HG02642 (cell line): ENCODE results near the gene KCNH8.
A peak's percentile ranks its signal among the peaks of the same experiment; 100 is the strongest.

Source experiments
- ATAC-seq: cut with Tn5 transposase; IDR thresholded peaks from one replicate; pipeline ENCODE4 v1.9.1; 2021; ENCODE audit warnings: mild to moderate bottlenecking; ENCODE audit not compliant: unreplicated experiment, poor library complexity

KCNH8 gene

GRCh38 chr3:19248143-19248542, 99.8 kb downstream of the KCNH8 start:
- ATAC-seq = peak; percentile 50

DNA sequence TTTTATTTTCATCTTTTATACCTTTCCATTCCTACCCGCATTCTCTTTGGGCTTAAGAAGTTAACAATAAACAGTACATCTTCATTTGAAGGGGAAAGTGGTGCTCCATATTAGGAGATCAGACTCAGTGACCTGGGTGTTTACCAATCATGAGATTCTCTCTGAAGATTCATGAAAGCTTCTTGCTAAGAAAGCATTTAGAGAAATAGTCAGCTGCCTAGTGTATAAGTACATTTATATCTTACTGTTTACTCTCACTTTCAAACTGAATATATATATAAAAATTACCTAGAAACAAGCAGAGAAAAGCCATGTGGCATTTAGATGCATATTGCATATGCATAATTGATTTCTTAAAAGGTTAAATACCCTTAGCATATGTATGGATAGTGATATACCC, 100.5 kb downstream of the KCNH8 start:
- ATAC-seq = no peak

- no peak for ATAC-seq
Observed at GRCh38 chr3:19250959-19251610, 102.8 kb downstream of the KCNH8 start.

- no peak for ATAC-seq
Observed at GRCh38 chr3:19254189-19254588, 105.9 kb downstream of the KCNH8 start.

DNA sequence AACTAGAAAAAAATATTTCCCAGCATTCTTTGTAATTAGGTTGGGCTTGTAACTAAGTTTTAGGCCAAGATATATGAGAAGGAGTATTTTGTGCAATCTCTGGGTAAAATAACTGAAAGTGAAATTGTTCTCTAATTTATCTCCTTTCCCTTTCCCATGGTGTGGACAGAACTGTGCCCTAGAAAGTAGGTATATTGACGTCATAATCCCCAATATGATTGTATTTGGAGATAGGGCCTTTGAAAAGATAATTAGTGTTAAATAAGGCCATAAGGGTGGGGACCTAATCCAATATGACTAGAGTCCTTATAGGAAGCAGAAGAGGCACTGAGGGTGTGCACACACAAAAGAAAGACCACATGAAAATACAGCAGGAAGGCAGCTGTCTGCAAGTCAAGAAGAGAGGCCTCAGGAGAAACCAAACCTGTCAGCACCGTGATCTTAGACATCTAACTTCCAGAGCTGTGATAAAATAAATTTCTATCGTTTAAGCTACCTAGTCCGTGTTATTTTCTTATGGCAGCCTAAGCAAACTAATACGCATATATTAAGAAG, 106.6 kb downstream of the KCNH8 start:
- ATAC-seq = no peak

DNA sequence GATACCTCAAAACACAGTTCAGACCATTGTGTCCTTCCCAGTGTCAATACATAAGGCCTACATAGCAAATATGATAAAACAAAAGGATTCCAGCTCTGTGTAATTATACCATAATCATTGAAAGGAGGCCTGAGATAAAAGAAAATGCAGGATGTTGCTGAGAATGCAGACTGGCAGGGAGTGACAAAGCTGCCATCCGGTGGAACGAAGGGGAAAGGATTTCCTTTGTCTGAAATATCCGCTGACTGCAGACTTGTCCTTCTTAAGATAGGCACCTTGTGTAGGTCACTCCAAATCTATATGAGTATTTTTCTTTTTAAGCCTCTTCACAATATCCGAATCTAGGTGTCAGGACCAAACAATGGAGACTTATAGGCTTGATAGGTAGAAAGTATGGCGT, 108.0 kb downstream of the KCNH8 start:
- no peak for ATAC-seq

DNA sequence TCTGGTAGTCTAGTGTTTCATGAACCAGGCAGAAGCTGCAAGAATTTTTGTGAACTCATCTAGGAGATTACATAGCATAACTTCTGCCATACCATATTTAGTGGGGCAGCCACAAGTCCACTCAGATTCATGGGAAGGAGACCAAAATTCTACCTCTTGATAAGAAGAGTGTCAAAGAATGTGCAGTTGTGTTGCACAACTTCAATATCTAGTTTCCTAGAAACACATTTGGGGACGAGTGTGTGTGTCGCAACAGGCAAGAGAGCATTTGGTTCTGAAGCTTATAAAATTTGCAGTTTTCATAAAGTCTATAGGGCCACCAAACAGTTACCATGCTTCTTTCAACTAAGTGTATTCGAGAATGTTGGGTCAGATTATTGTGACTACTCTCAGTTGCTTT, 115.3 kb downstream of the KCNH8 start:
- ATAC-seq = no peak

DNA sequence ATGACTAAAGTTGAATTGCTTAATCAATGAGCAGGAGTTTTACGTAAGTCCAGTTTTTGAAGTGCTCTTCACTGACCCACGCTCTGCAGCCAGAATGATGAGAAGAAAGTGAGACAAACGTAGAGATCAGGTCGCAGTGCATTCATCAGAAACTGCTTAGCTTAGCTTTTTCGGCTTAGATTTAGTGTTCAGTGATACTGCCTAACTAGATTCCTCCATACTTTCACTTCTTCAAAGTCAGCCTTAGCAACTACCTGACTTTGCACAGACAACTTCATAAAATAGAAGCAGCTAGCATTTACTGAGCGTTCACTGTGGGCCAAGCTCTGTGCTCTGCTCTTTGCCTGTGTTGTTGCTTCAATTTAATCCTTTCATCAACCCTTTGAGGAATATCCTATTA, 116.1 kb downstream of the KCNH8 start:
- ATAC-seq = no peak

GRCh38 chr3:19267040-19267439, 118.7 kb downstream of the KCNH8 start:
- no peak for ATAC-seq

GRCh38 chr3:19270481-19270880, 122.2 kb downstream of the KCNH8 start:
- ATAC-seq = no peak

GRCh38 chr3:19272296-19272695, 124.0 kb downstream of the KCNH8 start:
- ATAC-seq = no peak

- no peak for ATAC-seq
Observed at GRCh38 chr3:19273091-19273490, 124.8 kb downstream of the KCNH8 start.

DNA sequence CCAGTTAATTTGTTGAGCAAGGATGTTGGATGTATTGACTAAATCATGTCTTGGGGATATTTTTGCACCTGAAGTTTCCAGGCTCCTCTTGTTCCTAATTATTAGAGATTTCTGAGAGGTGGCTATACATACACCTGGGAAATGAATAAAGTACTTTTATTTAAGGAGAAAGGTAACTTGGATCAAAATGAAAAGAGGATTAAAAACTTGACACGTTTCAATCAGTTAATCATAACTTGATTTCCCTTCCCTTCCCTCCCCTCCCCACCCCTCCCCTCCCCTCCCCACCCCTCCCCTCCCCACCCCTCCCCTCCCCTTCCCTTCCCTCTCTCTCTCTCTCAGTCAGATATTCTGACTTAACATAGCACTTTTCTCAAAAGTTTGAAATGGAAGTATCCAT, 126.3 kb downstream of the KCNH8 start:
- no peak for ATAC-seq

DNA sequence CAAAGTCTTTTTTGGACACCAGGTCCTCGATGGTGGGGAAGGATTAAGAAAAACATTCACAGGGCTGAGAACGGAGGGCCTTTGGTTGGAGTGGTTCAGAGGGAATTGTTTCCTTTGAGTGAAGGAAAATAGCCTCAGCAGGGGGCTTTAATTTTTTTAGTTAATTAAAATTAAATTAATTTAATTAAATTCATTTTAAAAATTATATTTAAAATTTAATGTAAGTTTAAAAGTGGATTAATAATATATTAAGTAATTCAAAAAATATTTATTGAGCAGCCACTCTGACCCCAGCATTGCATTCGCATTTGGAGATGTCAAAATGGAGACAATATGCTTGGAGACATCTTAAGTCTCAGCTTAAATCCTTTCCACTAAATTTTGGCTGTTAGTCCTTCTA, 136.7 kb downstream of the KCNH8 start:
- no peak for ATAC-seq

- no peak for ATAC-seq
Observed at GRCh38 chr3:19293295-19293694, 145.0 kb downstream of the KCNH8 start.

- no peak for ATAC-seq
Observed at GRCh38 chr3:19295208-19295607, 146.9 kb downstream of the KCNH8 start.

GRCh38 chr3:19331931-19332330, 183.6 kb downstream of the KCNH8 start:
- ATAC-seq = no peak

- ATAC-seq = no peak
Observed at GRCh38 chr3:19334120-19334519, 185.8 kb downstream of the KCNH8 start.

- no peak for ATAC-seq
Observed at GRCh38 chr3:19338769-19339168, 190.5 kb downstream of the KCNH8 start.

DNA sequence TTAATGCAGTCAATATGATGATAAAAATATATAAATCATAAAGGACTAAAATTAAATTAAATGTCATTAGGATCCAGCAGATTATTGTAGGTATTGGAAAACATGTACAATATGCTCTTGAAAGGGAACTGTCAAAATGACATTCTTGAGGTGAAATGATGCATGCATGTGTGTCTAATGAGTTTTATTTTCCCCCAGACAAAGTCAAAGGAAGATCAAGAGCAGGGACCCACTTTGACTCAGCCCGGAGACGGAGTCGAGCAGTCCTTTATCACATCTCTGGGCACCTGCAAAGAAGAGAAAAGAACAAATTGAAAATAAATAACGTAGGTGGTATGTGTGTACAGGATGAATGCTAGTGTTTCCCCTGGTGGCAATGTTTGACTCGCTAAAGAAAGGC, 194.1 kb downstream of the KCNH8 start:
- ATAC-seq = no peak

DNA sequence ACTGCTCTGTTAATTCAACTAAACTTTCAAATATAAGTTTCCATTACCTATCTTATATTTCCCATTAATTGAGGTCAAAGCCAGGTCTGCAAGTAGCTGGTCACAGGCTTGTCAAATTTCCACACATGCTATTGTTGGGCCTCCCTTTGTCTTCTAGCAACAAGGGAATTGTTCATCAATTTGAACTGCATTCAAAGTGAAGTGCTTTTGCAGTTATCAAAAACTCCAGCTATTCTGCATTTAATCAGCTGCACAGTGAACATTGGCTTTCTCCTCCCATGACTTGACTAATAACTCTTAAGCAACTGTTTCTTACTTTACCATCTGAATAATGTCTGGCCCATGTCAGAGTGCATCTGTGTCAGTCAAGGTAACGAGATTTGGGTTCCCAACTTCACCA, 198.4 kb downstream of the KCNH8 start:
- no peak for ATAC-seq

DNA sequence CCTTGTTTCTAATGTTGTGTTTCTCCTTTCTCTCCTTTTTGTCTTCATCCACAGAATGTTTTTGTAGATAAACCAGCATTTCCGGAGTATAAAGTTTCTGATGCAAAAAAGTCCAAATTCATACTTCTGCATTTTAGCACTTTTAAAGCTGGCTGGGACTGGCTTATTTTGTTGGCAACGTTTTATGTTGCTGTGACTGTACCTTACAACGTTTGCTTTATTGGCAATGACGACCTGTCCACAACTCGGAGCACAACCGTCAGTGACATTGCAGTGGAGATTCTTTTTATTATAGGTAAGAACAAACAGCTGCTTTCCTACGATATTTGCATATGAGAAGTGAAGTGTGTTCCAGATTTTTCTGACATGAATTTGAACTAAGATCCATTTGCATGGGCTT, 199.4 kb downstream of the KCNH8 start:
- ATAC-seq = no peak

DNA sequence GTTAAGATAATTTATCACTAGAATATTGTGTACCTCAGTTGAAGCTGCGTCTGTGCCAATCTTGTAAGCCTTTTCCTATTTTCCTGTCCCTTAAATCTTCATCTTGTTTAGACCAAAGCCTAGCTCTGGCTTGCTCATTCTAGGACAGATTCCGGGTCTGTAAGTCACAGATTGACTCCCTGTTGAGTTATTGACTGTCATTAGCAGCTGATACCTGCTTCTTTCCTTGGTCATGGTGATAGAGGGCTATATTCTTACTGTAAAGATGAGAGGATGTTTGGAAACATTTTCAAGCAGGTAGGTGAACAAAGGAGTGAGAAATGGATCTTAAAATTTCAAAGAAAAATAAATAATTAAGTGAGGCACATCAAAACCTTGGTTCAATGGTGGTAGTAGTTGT, 200.2 kb downstream of the KCNH8 start:
- ATAC-seq = no peak
